SIG-M5 treated with dmso at 0.1 percent for 504 hours (cell line): Measurements from ENCODE around the gene GPR15LG.
"Not testable (repeated sequence)": the region's sequence is repeated elsewhere in the genome, so short reads cannot be mapped to it uniquely, and the experiment has no call there.

Source experiments
- DNase-seq: peaks from one replicate; lab custom pipeline; 2025; ENCODE audit not compliant: unreplicated experiment; lab: John Stamatoyannopoulos, UW

Gene GPR15LG

DNA sequence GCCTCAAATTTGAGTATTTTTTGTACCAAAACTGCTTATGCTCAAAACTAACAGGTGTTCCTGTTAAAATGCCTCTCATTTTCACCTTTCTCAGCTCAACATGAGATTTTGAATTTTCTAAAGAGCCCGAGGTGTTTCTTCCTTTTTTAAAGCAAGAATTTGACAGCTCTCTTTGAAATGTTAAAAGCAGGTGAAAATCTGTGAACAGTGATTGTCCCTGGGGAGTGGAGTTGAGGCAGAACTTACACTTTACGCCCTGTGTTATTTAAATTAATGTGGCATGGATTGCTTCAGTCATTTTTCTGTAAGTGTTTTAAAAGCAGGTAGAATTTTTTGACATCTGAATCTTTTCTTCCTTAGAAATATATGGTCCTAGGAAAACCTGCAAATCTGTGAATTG is 9.2 kb upstream of the GPR15LG start:
- DNase-seq: no peak

DNA sequence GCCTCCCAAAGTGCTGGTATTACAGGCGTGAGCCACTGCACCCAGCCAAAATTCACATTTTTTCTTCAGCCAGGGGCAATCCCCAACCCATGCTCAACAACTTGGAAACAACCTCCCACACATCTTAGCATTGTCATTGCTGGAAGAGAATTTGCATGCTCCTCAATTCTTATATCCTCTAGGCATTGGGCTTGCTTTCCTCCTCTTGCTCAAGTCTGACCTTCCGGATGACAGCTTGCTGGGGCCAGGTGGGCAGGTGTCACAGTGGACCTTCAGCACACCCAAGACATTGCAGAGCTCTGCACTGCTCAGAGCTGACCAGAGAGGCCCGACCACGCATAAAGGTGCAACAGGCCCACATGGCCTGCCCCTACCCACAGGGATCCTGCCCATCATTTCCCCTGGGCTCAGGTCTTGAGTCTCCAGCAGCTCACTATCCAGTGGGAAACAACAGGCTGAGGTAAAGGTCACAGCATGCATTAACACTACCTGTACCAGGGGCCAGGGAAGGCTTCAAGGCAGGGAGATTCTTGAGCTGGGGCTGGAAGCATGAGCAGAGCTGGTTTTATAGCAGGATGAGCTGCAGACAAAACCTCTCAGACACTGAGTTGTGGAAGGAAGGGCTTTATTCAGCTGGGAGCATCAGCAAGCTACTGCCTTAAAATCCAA is 6.8 kb upstream of the GPR15LG start:
- no peak for DNase-seq

DNA sequence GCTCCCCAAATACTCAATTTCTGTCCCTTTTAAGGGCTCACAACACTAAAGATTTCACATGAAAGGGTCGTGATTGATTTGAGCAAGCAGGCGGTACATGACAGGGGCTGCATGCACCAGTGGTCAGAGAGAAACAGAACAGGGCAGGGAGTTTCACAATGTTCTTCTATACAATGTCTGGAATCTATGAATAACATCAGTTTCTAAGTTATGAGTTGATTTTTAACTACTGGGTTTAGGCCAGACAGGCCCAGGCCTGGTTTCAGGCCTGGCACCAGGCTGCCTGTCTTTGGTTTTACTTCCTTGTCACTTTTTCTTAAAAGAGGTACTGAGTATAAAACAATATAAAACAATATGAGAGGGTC is 6.3 kb upstream of the GPR15LG start:
- DNase-seq: not testable (repeated sequence)

DNA sequence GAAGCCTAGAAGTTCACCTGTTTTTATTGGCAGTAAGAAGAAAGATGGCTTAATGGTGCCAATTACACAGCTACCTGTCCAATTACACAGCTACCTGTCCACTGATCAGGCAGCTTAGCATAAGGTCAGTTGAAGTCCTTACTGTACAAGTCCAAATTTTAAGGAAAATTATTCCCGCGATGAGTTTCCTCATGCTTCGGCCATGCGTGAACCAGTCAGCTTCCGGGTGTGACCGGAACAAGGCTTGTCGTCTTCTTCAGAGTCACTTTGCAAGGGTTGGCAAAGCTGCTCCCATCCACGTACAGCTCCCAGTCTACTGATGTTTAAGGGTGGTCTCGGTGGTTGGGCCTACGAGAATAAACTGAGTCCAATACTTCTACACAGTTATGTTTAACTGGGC is 5.2 kb upstream of the GPR15LG start:
- not testable (repeated sequence) for DNase-seq

DNA sequence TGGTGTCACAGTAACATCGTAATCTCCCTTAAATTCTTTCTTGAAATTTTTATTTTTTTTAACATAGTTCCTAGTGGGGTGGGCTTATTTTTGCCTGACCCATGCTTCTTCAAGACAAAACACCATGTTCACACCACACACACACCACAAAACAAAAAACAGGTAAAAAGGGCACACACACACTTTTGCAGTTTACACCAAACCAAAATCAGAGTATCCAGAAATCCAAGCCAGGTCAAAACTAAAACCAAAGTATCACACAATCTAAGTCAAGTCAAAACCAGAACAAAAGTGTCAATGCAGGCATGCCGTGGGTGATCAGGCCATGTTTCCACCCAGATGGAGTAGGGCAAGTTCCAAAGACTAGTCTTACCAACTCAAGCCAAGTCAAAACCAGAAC is 2.4 kb upstream of the GPR15LG start:
- DNase-seq: not testable (repeated sequence)

DNA sequence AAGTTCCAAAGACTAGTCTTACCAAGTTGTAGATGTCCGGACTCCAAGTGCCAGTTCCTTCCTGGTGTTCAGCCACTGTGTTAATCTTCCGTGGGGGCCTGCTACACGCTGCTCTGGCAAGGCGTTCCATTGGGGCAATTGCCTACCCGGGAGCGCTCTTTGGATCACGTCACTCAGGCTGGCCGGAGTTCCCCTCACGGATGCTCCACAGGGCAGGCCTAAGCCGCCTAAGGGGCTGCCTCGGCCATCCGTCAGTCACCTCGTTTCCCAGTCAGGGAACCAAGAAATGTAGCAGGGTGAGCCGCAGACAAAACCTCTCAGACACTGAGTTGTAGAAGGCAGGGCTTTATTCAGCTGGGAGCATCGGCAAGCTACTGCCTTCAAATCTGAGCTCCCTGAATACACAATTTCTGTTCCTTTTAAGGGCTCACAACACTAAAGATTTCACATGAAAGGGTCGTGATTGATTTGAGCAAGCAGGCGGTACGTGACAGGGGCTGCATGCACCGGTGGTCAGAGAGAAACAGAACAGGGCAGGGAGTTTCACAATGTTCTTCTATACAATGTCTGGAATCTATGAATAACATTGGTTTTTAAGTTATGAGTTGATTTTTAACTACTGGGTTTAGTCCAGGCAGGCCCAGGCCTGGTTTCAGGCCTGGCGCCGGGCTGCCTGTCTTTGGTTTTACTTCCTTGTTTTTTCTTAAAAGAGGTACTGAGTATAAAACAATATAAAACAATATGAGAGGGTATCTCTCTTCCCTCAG is 1.7 kb upstream of the GPR15LG start:
- not testable (repeated sequence) for DNase-seq

DNA sequence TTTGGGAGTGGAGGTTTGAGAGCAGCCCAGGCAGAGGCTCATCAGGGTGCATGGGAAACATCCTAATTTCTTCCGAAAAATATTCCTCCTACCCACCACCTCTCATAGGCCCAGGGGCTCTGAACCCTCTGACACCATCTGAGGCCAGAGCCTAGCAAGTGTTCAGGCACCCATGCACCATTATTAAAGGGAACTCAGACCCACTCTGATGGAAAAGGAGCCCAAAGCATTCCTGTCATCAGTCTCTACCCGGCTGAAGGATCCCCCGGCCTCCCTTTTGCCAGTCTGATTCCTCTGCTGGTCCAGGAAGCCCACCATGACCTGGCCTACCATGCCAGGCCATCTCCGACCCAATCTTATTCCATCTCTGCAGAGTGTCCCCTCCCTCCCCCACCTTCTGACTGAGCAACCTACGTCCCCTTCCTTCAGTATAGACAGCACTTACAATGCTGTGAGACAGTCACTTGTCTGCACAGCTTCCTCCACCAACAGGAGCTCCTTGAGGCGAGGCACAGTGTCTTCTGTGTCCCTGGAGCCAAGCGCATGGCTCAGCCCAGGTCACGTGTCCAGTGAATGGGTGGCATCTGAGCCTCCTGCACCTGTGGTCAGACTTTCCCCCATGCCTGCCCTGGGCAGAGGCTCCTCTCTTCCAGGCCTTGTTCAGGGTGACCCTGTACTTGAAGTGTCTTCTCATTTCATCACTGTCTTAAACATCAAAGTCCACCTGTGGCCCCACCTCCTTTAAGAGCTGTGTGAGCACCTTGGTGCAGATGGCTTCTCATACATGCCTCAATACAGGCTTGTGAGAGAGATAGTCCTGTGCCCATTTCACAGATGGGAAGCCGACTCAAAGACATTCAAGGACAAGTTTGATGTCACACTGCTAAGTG is 889 bp upstream of the GPR15LG start:
- no peak for DNase-seq

DNA sequence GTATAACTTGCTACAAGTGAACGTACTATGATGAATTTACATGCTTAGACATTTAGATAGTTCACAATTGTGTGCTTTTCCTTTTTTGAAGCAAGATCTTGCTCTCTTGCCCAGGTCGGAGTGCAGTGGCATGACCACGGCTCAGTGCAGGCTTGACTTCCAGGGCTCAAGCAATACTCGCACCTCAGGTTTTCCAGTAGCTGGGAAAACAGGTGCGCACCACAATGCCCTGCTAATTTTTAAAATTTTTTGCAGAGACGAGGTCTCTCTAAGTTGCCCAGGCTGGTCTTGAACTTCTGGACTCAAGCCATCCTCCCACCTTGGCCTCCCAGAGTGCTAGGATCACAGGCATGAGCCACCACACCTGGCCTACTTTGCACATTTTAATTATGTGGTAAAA is 1.8 kb downstream of the GPR15LG start:
- DNase-seq: no peak

DNA sequence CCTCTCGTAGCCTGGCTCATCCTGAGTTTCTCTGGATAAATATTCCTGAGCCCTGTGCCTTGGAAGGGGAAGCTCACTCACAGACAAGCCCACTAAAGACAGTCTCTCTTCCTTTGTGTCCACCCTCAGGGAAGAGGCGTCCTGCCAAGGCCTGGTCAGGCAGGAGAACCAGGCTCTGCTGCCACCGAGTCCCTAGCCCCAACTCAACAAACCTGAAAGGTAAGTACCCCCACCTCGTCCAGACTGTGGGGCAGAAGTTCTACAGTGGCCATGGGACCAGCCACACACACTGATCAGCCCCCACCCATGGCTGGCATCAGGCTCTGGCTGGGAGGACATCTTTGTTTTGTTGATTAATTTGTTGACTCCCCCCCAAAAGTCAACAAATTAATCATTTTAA is 2.8 kb downstream of the GPR15LG start:
- DNase-seq: no peak

DNA sequence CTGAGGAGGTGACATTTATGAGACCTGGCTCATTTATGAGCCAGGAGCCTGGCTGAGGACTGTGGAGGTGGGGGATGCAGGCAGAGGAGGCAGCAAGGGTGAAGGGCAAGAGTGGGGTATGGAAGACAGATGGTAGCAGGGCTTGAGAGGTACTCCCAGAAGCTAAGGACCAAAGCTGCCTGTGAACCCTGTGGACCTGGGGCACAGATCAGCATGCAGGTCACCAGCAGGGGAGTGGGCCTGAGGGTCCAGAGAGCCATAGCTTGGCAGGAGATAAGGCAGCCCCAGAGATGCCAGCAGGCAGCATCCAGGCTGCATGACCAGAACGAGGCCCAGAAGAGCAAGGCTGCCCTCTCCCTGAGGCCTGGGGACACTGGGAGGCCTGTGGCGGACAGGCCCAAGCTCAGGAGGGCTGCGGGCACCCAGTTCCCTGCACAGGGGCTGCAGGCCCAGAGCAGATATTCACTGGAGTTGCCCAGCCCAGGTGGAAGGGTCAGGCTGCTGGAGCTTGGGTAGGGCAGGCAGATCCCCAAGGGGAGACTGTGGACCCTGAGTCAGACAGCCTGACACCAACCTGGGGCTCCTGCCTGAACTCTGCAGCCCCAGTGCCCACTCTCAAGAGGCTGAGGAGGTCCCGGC is 3.4 kb downstream of the GPR15LG start:
- no peak for DNase-seq

DNA sequence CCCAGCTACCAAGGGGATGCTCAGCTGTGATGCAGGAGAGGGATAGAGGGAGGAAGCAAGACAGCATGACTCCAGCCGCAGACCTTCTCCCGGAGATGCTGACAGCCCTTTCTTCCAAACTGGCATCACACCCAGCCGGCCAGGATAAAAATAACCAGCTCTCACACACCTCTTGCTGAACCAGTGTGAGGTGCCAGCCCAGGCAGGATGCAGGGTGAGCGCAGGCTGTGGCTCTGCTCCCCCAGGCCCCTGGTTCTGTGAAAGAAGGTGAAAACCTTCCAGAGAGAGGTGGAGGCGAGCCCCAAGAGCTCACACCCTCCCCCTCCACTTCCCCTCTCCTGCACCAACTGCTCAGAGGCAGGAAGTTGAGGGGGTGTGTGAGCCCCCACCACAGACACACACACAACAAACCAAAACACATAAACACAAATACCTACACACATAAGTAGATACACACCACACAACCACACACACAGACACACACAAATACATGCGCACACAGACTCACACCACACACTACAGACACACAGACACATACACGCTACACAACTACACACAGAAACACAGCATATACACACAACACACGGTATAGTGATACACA is 4.0 kb downstream of the GPR15LG start:
- no peak for DNase-seq

DNA sequence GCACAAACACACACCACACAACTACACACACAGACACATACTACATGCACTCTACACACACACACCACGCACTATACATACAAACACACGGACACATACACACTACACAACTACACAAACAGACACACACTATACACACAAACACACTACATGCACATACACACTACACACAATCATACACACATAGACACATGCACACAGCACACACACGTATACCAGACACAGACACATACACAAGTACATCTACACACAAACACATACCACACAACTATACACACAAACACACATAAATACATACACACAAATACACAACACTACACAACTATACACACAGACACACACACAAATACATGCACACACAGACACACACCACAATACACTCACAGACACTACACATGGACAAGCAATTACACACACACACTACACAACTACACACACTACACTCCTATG is 4.6 kb downstream of the GPR15LG start:
- no peak for DNase-seq

DNA sequence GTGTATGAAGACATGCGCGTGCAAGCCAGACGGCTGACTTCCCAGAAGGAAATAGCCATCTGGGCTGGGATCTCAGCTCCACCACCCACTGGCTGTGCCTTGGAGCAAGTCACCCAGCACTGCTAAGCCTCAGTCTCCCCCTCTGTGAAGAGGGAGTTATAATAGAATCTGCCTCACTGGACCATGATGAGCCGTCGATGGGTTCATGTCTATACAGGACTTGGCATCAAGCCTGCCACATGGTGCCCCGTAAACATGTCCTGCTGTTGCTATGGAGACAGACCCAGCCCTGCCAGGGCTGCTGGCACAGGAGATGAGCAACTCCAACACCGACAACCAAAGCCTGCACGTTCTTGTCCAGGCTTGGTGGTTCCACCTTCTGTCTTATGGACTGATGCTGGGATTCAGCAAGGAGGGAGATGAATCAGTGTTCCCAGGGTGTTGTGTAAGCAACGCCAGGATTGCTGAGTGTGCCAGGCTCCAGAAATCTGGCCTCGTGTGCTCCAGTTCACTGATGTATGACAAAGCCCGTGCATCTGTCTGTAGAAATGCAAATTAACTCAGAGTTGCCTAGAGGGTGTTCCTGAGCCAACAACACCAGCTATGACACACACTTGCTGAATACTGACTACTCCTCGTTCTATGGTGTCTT is 5.6 kb downstream of the GPR15LG start:
- no peak for DNase-seq

DNA sequence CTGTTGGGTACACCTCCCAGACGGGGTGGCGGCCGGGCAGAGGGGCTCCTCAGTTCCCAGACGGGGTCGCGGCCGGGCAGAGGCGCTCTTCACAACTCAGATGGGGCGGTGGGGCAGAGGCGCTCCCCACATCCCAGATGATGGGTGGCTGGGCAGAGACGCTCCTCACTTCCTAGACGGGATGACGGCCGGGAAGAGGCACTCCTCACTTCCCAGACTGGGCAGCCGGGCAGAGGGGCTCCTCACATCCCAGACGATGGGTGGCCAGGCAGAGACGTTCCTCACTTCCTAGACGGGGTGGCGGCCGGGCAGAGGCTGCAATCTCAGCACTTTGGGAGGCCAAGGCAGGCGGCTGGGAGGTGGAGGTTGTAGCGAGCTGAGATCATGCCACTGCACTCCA is 6.8 kb downstream of the GPR15LG start:
- DNase-seq: not testable (repeated sequence)

DNA sequence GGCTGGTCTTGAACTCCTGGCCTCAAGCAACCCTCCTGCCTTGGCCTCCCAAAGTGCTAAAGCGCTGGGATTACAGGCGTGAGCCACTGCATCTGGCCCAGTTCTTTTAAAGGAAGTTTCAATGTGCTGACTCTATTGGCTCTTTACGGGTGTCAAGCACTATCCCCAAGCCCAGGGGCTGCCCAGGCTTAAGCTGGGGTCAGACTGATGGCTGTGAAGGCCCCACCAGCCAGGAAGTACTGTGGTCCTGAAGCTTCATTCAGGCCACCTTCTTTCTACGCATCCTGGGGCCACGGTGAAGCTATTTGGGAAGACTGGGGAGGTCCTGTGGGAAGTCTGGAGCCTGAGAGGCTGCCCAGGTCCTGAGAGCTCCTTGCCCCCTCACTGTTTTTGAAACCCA is 8.0 kb downstream of the GPR15LG start:
- no peak for DNase-seq

DNA sequence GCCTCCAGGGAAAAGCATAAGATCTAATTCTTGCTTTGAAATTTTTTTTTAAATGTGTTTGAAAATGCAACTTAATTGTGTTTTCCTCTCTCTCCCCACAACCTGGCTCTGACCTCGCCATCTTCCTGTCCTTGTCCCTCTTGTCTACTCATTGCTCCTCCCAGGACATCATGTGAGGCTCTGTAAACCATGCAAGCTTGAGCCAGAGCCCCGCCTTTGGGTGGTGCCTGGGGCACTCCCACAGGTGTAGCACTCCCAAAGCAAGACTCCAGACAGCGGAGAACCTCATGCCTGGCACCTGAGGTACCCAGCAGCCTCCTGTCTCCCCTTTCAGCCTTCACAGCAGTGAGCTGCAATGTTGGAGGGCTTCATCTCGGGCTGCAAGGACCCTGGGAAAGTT is 10.9 kb downstream of the GPR15LG start:
- DNase-seq: no peak

DNA sequence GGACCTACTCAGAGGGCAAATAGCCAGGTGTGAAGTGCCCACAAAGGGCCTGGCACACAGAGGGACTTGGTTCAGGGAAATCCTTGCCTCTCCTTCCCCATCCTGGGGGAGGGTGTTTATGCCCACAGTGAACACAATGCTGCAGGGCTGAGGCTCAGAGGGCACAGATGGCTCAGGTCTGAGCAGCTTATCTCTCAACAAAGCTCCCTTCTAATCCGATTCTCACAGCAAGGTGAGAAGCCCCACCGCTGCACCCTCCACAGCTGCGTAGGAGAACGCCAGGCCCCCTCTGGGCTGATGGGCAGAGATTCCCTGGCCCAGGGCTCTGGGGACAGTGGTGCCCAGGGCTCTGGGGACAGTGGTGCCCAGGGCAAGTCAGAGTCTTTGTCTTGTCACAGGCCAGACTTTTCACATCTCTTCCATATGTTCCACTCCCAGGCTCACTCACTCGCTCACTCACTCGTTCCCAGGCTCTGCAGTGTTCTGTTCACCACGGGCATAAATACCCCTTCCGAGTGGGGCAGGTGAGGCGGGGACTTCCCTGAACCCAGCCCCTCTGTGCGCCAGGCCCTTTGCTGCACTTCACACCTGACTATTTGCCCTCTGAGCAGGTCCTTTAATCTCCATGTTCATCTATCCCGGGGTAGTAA is 12.1 kb downstream of the GPR15LG start:
- DNase-seq: no peak

DNA sequence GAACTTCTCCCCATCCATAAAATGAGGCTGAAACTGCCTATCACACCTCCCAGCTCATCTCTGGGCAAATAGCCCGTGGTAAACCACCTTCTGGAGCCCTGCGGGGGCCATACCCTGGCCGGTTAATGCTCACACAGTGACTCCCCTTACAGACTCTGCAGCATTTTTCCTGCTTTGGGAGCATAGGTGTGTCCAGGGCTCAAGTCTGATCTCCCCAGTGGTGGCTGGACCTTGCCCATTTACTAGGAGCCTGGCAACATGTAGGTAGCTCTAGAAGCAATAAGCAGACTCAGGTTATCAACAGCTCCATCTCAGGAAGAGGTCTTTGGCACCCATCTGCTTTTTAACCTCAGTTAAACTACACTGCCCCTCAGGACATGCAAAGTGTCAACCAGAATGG is 15.2 kb downstream of the GPR15LG start:
- no peak for DNase-seq

DNA sequence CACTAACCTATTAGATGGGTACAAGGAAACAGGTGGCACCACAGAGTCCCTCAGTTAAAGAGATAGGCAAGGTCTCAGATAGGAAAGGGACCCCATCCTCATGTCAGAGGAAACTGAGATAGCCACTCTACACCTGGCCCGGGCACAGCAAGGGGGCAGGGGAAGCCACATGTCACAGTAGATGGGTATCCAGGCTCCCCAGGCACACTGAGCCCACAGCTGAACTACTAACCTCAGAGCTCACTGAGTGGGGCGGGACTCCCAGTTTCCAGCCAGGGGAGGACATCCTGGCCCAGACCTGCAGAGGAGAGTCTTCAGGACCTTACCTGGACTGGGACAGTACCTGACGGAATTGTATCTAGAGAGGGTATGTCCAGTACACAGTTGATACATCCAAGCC is 17.0 kb downstream of the GPR15LG start:
- no peak for DNase-seq

DNA sequence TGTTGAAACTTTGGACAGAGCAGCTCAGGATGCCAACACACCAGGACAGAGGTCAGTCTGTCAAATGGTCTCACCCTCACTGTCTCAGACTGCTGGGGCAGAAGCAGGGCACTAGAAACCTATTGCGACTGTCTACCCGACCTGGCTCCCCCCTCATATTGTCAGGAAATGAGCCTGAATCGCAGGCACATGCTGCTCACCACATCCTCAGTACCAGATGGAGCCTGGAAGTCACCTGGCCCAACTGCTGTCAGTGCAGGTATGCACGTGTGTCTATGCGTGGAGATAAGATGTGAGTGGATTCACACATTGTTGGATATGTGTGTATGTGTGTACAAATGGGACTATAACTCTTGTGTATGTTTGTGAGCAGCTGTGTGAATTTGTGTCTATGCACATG is 17.5 kb downstream of the GPR15LG start:
- no peak for DNase-seq
